HG02852 (cell line): ENCODE measurements around the gene ZNF77.
A peak's percentile ranks its signal among the peaks of the same experiment; 100 is the strongest.
"Not testable (repeated sequence)": the region's sequence is repeated elsewhere in the genome, so short reads cannot be mapped to it uniquely, and the experiment has no call there.

Source experiments
- ATAC-seq: cut with Tn5 transposase; IDR thresholded peaks from one replicate; pipeline ENCODE4 v1.9.1; 2021; ENCODE audit warnings: mild to moderate bottlenecking, moderate library complexity; ENCODE audit not compliant: unreplicated experiment

ZNF77 gene

DNA sequence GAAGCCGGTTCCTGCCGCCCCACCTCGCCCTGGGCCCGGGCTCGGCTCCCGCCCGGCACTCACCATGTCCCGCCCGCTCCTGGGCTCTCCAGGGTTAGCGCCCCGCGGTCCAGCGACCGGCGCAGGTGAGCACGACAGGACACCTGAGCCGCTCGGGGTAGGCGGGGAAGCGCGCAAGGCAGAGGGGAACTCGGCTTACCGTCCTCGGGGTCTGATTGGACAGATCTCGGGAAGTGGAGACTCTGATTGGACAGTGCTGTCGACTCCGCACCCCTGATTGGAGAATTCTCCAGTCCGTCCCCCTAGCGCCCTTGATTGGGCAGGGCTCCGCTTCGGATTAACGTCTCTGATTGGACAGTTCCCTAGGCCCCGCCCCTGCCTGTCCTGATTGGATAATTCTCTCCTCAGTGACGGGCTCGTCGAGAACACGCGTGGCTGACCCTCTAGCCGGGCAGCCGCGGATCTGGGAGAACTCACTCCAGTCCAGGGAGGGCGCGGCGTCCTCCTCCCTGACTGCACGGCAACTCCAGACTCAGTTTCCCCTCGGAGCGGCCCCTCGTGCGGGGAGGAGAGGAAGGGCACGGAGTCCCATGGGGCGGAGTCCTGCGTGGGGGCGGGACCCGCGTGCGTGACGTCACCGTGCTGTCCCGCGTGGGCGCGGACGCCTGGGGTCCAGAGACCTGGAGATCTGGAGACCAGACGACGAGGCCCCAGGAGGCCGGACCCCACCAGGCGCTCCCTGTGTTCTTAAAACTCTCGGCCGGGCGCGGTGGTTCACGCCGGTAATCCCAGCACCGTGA lies at the start of gene ZNF77:
Gene ZNF77 (minus strand): TSS at position 197 of the 800 bp plus-strand sequence. CDS start 131 bp downstream, at position 66.
- peak; percentile 96 for ATAC-seq

GRCh38 chr19:2993579-2993978 lies 48.8 kb upstream of the ZNF77 start:
- no peak for ATAC-seq

DNA sequence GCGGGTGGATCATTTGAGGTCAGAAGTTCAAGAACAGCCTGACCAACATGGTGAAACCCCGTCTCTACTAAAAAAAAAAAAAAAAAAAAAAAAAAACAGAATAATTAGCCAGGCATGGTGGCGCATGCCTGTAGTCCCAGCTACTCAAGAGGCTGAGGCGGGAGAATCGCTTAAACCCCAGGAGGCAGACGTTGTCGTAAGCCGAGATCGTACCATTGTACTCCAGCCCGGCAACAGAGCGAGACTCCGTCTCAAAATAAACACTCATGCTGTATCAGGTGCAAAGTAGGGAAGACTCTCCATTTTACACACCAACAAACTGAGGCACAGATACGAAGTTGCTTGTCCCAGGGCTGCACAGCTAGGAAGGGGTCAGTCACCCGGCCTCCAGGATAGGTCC lies 48.2 kb upstream of the ZNF77 start:
- no peak for ATAC-seq

- not testable (repeated sequence) for ATAC-seq
Observed at GRCh38 chr19:2992333-2992732, 47.6 kb upstream of the ZNF77 start.

GRCh38 chr19:2989236-2989946 lies 44.6 kb upstream of the ZNF77 start:
- ATAC-seq = no peak

- ATAC-seq = no peak
Observed at GRCh38 chr19:2988568-2988967, 43.8 kb upstream of the ZNF77 start.

DNA sequence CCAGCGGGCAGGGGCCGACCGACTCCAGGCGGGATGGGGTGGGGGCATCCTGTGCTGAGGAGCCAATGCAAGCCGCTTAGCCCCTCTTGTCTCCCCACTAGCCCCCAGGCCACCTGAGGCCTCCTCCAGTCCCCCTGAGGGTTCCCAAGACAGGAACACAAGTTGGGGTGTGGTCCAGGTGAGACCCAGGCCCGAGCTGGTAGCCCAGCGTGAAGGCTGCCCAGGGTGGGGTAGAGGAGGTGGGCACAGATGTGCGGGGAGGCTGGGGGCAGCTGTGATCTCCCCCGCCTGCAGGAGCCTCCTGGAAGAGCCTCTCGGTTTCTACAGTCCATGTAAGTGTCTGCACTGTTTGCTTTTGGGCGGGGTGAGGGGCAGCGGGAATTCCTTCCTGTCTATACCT lies 43.0 kb upstream of the ZNF77 start:
- ATAC-seq = no peak

DNA sequence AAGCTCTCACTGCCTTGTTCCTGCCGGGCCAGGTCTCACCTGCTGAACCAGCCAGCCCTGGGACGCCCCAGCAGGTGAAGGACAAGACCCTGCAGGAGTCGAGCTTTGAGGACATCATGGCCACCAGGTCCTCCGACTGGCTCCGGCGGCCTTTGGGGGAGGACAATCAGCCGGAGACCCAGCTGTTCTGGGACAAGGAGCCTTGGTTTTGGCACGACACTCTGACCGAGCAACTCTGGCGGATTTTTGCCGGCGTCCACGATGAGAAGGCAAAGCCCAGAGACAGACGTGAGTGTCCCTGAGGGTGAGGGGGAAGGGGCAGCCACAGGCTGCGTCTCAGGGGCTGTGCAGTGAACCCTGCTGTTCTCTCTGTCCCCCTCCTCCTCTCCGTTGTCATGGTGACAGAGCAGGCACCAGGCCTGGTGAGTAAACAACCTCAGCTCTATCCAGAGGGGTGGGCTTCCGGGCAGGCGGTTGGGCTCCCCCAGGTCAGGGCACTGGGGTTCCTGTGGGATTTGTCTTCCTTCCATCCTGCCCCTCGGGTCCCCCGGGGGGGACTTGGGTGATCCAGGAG lies 42.3 kb upstream of the ZNF77 start:
- no peak for ATAC-seq

- no peak for ATAC-seq
Observed at GRCh38 chr19:2984215-2984528, 39.4 kb upstream of the ZNF77 start.

- no peak for ATAC-seq
Observed at GRCh38 chr19:2983351-2984214, 38.8 kb upstream of the ZNF77 start.

DNA sequence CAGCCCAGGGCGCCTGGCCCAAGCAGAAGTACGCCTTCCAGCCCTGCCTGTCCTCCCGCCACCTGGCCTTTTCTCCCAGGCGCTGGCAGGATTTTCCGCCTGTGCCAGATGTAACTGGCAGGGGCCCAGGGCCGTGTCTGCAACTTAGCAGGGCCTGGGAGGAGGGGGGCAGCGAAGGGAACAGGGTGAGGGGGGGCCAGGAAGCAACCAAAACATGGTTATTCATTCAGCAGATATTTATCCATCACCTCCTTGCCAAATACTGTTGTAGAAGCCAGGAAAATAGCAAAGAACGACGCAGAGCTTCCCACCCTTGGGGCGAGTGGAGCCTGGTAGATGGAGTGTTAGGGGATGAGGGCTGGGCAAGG lies 38.2 kb upstream of the ZNF77 start:
- no peak for ATAC-seq

- no peak for ATAC-seq
Observed at GRCh38 chr19:2982561-2982960, 37.8 kb upstream of the ZNF77 start.

- no peak for ATAC-seq
Observed at GRCh38 chr19:2981898-2982297, 37.1 kb upstream of the ZNF77 start.

- no peak for ATAC-seq
Observed at GRCh38 chr19:2978772-2979171, 34.0 kb upstream of the ZNF77 start.

DNA sequence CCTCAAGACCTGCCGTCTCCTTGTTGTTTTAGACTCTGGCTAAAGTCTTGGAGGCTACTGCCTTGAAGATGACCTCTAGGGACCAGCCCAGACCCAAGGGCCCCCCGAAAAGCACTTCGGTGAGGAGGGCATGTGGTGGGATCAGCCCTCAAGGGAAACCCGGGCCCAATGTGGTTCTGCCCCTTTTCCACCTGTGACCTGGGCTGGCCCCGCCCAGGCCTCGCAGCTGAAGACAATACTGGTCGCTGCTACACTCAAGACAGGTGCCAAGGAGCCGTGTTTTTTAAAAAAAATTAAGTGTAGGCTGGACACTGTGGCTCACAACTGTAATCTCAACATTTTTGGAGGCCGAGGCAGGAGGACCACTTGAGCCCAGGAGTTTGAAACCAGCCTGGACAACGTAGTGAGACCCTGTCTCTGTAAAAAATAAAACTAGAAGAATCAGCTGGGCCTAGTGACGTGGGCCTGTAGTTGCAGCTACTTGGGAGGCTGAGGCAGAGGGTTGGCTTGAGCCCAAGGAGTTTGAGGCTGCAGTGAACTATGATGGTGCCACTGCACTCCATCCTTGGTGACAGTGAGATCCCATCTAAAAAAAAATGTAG lies 33.5 kb upstream of the ZNF77 start:
- no peak for ATAC-seq

DNA sequence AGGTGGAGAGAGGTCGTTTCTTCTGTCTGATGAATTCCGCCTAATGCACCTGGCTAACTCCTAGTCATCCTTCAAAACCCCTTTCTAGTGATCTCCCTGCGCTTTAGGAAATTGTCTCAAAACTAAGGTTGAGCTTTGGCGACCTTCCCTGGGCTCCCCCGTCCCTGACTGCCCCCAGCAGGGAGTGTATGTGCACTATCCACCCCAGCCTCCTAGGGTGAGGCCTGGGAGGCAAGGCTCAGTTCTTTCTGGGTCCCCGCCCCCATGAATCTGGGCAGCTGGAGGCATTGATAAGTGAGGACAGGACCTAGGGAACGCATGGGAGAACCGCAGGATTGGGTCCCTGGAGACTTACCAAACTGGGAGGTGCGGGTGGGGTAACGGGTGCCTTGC lies 33.0 kb upstream of the ZNF77 start:
- no peak for ATAC-seq

- peak; percentile 92 for ATAC-seq
Observed at GRCh38 chr19:2977001-2977745, 32.4 kb upstream of the ZNF77 start, which contains the start of gene TLE6. TLE6 (plus strand) TSS chr19:2977564; CDS start chr19:2978234, 670 bp downstream.

- no peak for ATAC-seq
Observed at GRCh38 chr19:2976609-2977000, 31.8 kb upstream of the ZNF77 start.

- ATAC-seq = no peak
Observed at GRCh38 chr19:2974342-2975041, 29.7 kb upstream of the ZNF77 start.
